Neural progenitor cell (in vitro differentiated cells): ENCODE results near the gene PIGL.

Experiments used
- CTCF ChIP-seq: fragments of 200-600 bp; sonication (generic); IDR thresholded peaks from 2 replicates; pipeline ENCODE4 v1.5.1; 2017; ENCODE audit warnings: antibody characterized with exemption, mild to moderate bottlenecking
- EZH2 ChIP-seq: fragments of 200-600 bp; sonication (generic); IDR thresholded peaks from 2 replicates; pipeline ENCODE4 v1.6.1; 2017; ENCODE audit warnings: antibody characterized with exemption, mild to moderate bottlenecking, moderate library complexity
- EZH2phosphoT487 ChIP-seq: fragments of 200-600 bp; sonication (generic); IDR thresholded peaks from 2 replicates; pipeline ENCODE4 v1.6.1; 2017; ENCODE audit warnings: antibody characterized with exemption

- no peak for TF ChIP-seq CTCF
- TF ChIP-seq EZH2, result no peak
- no peak for TF ChIP-seq EZH2phosphoT487
Observed at GRCh38 chr17:16171613-16172012, 45.4 kb upstream of the PIGL start.
